NCI-H526 treated with DMSO at 0.1 percent for 48 hours (cell line): Measurements from ENCODE around the gene PAX7.
A peak's percentile ranks its signal among the peaks of the same experiment; 100 is the strongest.
"Not testable (repeated sequence)": the region's sequence is repeated elsewhere in the genome, so short reads cannot be mapped to it uniquely, and the experiment has no call there.

ENCODE experiments used
- DNase-seq: peaks from one replicate; lab custom pipeline; 2025; lab: John Stamatoyannopoulos, UW

Gene PAX7

GRCh38 chr1:18630511-18631495 lies at the start of gene PAX7:
PAX7 (plus strand) TSS chr1:18630846; CDS start chr1:18631604, 758 bp downstream.
- DNase-seq: no peak

GRCh38 chr1:18581420-18581880 lies 49.2 kb upstream of the PAX7 start:
- no peak for DNase-seq

- no peak for DNase-seq
Measured at GRCh38 chr1:18582890-18583289, 47.8 kb upstream of the PAX7 start.

- DNase-seq: no peak
Measured at GRCh38 chr1:18583326-18583941, 47.2 kb upstream of the PAX7 start.

- not testable (repeated sequence) for DNase-seq
Measured at GRCh38 chr1:18586016-18586415, 44.6 kb upstream of the PAX7 start.

- DNase-seq: no peak
Measured at GRCh38 chr1:18588093-18588492, 42.6 kb upstream of the PAX7 start.

- DNase-seq: no peak
Measured at GRCh38 chr1:18592368-18592767, 38.3 kb upstream of the PAX7 start.

- peak; percentile 8 for DNase-seq
Measured at GRCh38 chr1:18597160-18598042, 33.2 kb upstream of the PAX7 start.

- DNase-seq: no peak
Measured at GRCh38 chr1:18599086-18599485, 31.6 kb upstream of the PAX7 start.

GRCh38 chr1:18599704-18600103 lies 30.9 kb upstream of the PAX7 start:
- no peak for DNase-seq

- DNase-seq: no peak
Measured at GRCh38 chr1:18602533-18603211, 28.0 kb upstream of the PAX7 start.

- DNase-seq: no peak
Measured at GRCh38 chr1:18603212-18603852, 27.3 kb upstream of the PAX7 start.

GRCh38 chr1:18606443-18607288 lies 24.0 kb upstream of the PAX7 start:
- no peak for DNase-seq

- no peak for DNase-seq
Measured at GRCh38 chr1:18607289-18607760, 23.3 kb upstream of the PAX7 start.

GRCh38 chr1:18608534-18608933 lies 22.1 kb upstream of the PAX7 start:
- no peak for DNase-seq

GRCh38 chr1:18611311-18611710 lies 19.3 kb upstream of the PAX7 start:
- no peak for DNase-seq

- DNase-seq: no peak
Measured at GRCh38 chr1:18612073-18612472, 18.6 kb upstream of the PAX7 start.

GRCh38 chr1:18614069-18614735 lies 16.4 kb upstream of the PAX7 start:
- DNase-seq: no peak
